Vagina (tissue), 2 donors: ENCODE data around the gene MTHFD1L. TPM values are rescaled to one million over a fixed set of nuclear protein-coding genes. Genes with fewer than 3 reads are reported as not detected.

Experiments used
- DNase-seq, 2 donors: peaks; one replicate each; pipeline ENCODE4 v3.0.0-alpha.2; 2017; ENCODE audit errors: extremely low spot score in 2 of 2
- H3K27ac ChIP-seq: fragments of 200-600 bp; sonication (generic); one replicate; pipeline ENCODE4 v1.5.1; 2019
- H3K27me3 ChIP-seq: fragments of 200-600 bp; sonication (generic); one replicate; pipeline ENCODE4 v1.5.1; 2019
- H3K36me3 ChIP-seq, 2 donors: fragments of 200-600 bp; sonication (generic); one replicate each; pipeline ENCODE4 v1.5.1; 2017 to 2019
- H3K4me1 ChIP-seq: fragments of 200-600 bp; sonication (generic); one replicate; pipeline ENCODE4 v1.5.1; 2019
- H3K4me3 ChIP-seq, 2 donors: fragments of 200-600 bp; sonication (generic); 1 replicate in 1 of 2; 2 replicates in 1 of 2; pipeline ENCODE4 v1.5.1; 2016 to 2019
- H3K9me3 ChIP-seq: fragments of 200-600 bp; sonication (generic); one replicate; pipeline ENCODE4 v1.5.1; 2019
- POLR2A ChIP-seq, 2 donors: fragments of 450-650 bp; IDR thresholded peaks; one replicate each; pipeline ENCODE4 v1.6.1; 2017; ENCODE audit warnings: antibody characterized with exemption in 2 of 2, mild to moderate bottlenecking in 2 of 2, moderate library complexity in 2 of 2
- POLR2AphosphoS5 ChIP-seq, 2 donors: sonication (generic); formaldehyde crosslinking; IDR thresholded peaks; one replicate each; pipeline ENCODE4 v1.9.0; 2017; ENCODE audit warnings: antibody characterized with exemption in 2 of 2, mild to moderate bottlenecking in 2 of 2, low read depth in 1 of 2; ENCODE audit not compliant: insufficient read depth in 1 of 2
- intact Hi-C: fragments of 100-400 bp; cut with DNase I; formaldehyde crosslinking; loops from one replicate; pipeline ENCODE4 v1.15.1; 2023
- total RNA-seq: library from RNA; depleted of rRNA; stranded (reverse); fragments of >200 nt; gene quantifications from one replicate; pipeline ENCODE4 v1.2.3, GENCODE V29; 2016
- TF ChIP-seq, protein P1 (sequence below), 3 experiments: fragments of 450-650 bp in 2 of 3; fragments of 200-600 bp in 1 of 3; sonication (generic) in 1 of 3; IDR thresholded peaks; one replicate each; pipeline ENCODE4 v1.5.1; 2017 to 2019; ENCODE audit warnings: antibody characterized with exemption in 3 of 3, mild to moderate bottlenecking in 2 of 3, moderate library complexity in 2 of 3

MTHFD1L gene
- total RNA-seq, 1 donor from 2014 or later: 2.7 TPM

DNA sequence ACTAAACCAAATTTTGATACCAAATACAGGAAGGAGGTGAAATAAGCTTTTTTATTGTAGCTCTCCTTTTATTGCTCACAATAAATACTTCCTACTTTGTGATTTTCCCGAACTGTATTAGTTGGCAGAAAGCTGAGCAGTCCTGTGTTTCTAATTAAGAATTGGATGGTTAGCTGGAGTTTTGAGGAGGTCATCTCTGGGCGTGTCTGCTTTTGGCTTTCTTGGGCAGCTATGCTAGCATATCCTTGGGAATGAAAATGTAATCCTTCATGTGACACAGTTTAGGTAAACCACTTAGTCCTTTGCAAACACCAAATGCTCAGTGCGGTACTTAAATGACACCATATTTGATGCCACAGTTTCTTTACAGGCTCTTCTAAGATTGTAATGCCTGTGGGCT is 67.5 kb downstream of the MTHFD1L start:
- Histone ChIP-seq H3K27me3 (no peaks in the 10 kb centered on the region), H3K9me3 (no peaks in the 10 kb centered on the region), H3K4me1 (peaks cover 9% of the 10 kb centered on the region), H3K4me3 (no peak overlapping the region), H3K27ac (no peak overlapping the region), H3K36me3 (no peaks in the 10 kb centered on the region)
- TF ChIP-seq POLR2AphosphoS5 (IDR thresholded peaks at IDR 0.05; ENCODE audit: insufficient read depth in 1 of 2, low read depth in 1 of 2): no peak
- TF ChIP-seq POLR2A (IDR thresholded peaks at IDR 0.05): no peak
- TF ChIP-seq, protein P1, sequence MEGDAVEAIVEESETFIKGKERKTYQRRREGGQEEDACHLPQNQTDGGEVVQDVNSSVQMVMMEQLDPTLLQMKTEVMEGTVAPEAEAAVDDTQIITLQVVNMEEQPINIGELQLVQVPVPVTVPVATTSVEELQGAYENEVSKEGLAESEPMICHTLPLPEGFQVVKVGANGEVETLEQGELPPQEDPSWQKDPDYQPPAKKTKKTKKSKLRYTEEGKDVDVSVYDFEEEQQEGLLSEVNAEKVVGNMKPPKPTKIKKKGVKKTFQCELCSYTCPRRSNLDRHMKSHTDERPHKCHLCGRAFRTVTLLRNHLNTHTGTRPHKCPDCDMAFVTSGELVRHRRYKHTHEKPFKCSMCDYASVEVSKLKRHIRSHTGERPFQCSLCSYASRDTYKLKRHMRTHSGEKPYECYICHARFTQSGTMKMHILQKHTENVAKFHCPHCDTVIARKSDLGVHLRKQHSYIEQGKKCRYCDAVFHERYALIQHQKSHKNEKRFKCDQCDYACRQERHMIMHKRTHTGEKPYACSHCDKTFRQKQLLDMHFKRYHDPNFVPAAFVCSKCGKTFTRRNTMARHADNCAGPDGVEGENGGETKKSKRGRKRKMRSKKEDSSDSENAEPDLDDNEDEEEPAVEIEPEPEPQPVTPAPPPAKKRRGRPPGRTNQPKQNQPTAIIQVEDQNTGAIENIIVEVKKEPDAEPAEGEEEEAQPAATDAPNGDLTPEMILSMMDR (IDR thresholded peaks at IDR 0.05): no peak
- DNase-seq: no peak
- intact Hi-C loops: no loop called here

GRCh38 chr6:150934380-150934779 is 68.9 kb downstream of the MTHFD1L start:
- Histone ChIP-seq H3K4me1 (peaks cover 9% of the 10 kb centered on the region), H3K9me3 (no peaks in the 10 kb centered on the region), H3K27me3 (no peaks in the 10 kb centered on the region), H3K36me3 (no peaks in the 10 kb centered on the region), H3K27ac (no peak overlapping the region), H3K4me3 (no peak overlapping the region)
- intact Hi-C loops: no loop called here
- no peak for DNase-seq
- TF ChIP-seq, protein P1 (IDR thresholded peaks at IDR 0.05): no peak

GRCh38 chr6:150936021-150936555 is 70.6 kb downstream of the MTHFD1L start:
- H3K27ac ChIP-seq: no peak overlapping the region

GRCh38 chr6:150937132-150937906 is 71.8 kb downstream of the MTHFD1L start:
- H3K27ac ChIP-seq: no peak overlapping the region
- H3K4me1 ChIP-seq: peaks cover 22% of the 10 kb centered on the region
- intact Hi-C loops: no loop called here
- DNase-seq: no peak
- H3K27me3 ChIP-seq: no peaks in the 10 kb centered on the region
- no peaks in the 10 kb centered on the region for H3K9me3 ChIP-seq
- no peak for TF ChIP-seq POLR2AphosphoS5 (IDR thresholded peaks at IDR 0.05; ENCODE audit: insufficient read depth in 1 of 2, low read depth in 1 of 2)
- TF ChIP-seq POLR2A (IDR thresholded peaks at IDR 0.05): no peak
- TF ChIP-seq, protein P1 (IDR thresholded peaks at IDR 0.05): no peak
- H3K4me3 ChIP-seq: no peak overlapping the region
- H3K36me3 ChIP-seq: no peaks in the 10 kb centered on the region

More at GRCh38 chr6:150936021-150936555, 70.6 kb downstream of the MTHFD1L start:
- Histone ChIP-seq H3K36me3 (no peaks in the 10 kb centered on the region), H3K4me3 (no peak overlapping the region), H3K9me3 (no peaks in the 10 kb centered on the region), H3K27me3 (no peaks in the 10 kb centered on the region), H3K4me1 (peaks cover 17% of the 10 kb centered on the region)
- TF ChIP-seq POLR2A (IDR thresholded peaks at IDR 0.05) (no peak), POLR2AphosphoS5 (IDR thresholded peaks at IDR 0.05; ENCODE audit: insufficient read depth in 1 of 2, low read depth in 1 of 2) (no peak)
- TF ChIP-seq, protein P1 (IDR thresholded peaks at IDR 0.05): no peak
- no peak for DNase-seq
- intact Hi-C loops: no loop called here

- Histone ChIP-seq H3K27ac (no peak overlapping the region), H3K9me3 (no peaks in the 10 kb centered on the region), H3K27me3 (no peaks in the 10 kb centered on the region), H3K36me3 (no peaks in the 10 kb centered on the region), H3K4me1 (peaks cover 13% of the 10 kb centered on the region), H3K4me3 (no peak overlapping the region)
- TF ChIP-seq, protein P1 (IDR thresholded peaks at IDR 0.05): no peak
- TF ChIP-seq POLR2AphosphoS5 (IDR thresholded peaks at IDR 0.05; ENCODE audit: insufficient read depth in 1 of 2, low read depth in 1 of 2): no peak
- no peak for TF ChIP-seq POLR2A (IDR thresholded peaks at IDR 0.05)
- intact Hi-C loops: no loop called here
- DNase-seq: no peak
These were observed 73.9 kb downstream of the MTHFD1L start for GRCh38 chr6:150939399-150939798.
